NCI-H2227 (cell line): ENCODE data around the gene PGAP6.
"Not testable (repeated sequence)": the region's sequence is repeated elsewhere in the genome, so short reads cannot be mapped to it uniquely, and the experiment has no call there.

Experiments
- DNase-seq: peaks from one replicate; lab custom pipeline; 2025; ENCODE audit not compliant: unreplicated experiment; lab: John Stamatoyannopoulos, UW

PGAP6 gene

GRCh38 chr16:352547-353403 lies 29.0 kb downstream of the PGAP6 start, which contains the start of gene AXIN1:
AXIN1 (minus strand) TSS chr16:352723; CDS start chr16:347025, 5,698 bp downstream.
- DNase-seq, result peak; percentile 99

GRCh38 chr16:351804-352520 lies 29.8 kb downstream of the PGAP6 start:
- DNase-seq, result peak; percentile 59

GRCh38 chr16:350203-350602 lies 31.6 kb downstream of the PGAP6 start:
- no peak for DNase-seq

- DNase-seq, result no peak
Observed at GRCh38 chr16:349211-349610, 32.6 kb downstream of the PGAP6 start.

GRCh38 chr16:348495-348894 lies 33.3 kb downstream of the PGAP6 start:
- DNase-seq, result not testable (repeated sequence)

GRCh38 chr16:347203-347602 lies 34.6 kb downstream of the PGAP6 start:
- DNase-seq, result no peak

GRCh38 chr16:346587-346986 lies 35.2 kb downstream of the PGAP6 start:
- DNase-seq, result no peak

GRCh38 chr16:345772-346171 lies 36.0 kb downstream of the PGAP6 start:
- DNase-seq, result no peak

- DNase-seq, result no peak
Observed at GRCh38 chr16:342455-343213, 39.1 kb downstream of the PGAP6 start.

GRCh38 chr16:341974-342336 lies 39.8 kb downstream of the PGAP6 start:
- DNase-seq, result not testable (repeated sequence)

GRCh38 chr16:341095-341973 lies 40.4 kb downstream of the PGAP6 start:
- not testable (repeated sequence) for DNase-seq

- DNase-seq, result no peak
Observed at GRCh38 chr16:340370-341091, 41.2 kb downstream of the PGAP6 start.

GRCh38 chr16:339680-340079 lies 42.1 kb downstream of the PGAP6 start:
- no peak for DNase-seq

GRCh38 chr16:337975-338575 lies 43.7 kb downstream of the PGAP6 start:
- peak; percentile 62 for DNase-seq

- DNase-seq, result no peak
Observed at GRCh38 chr16:337437-337836, 44.3 kb downstream of the PGAP6 start.

GRCh38 chr16:336269-336668 lies 45.5 kb downstream of the PGAP6 start:
- DNase-seq, result no peak

GRCh38 chr16:334861-335632 lies 46.7 kb downstream of the PGAP6 start:
- not testable (repeated sequence) for DNase-seq

- not testable (repeated sequence) for DNase-seq
Observed at GRCh38 chr16:334164-334832, 47.5 kb downstream of the PGAP6 start.
